Right ventricle myocardium superior (tissue), 1 donor: ENCODE data around the gene PTPRG. TPM values are rescaled to one million over a fixed set of nuclear protein-coding genes. Genes with fewer than 3 reads are reported as not detected.
"Not testable (repeated sequence)": the region's sequence is repeated elsewhere in the genome, so short reads cannot be mapped to it uniquely, and the experiment has no call there.

Experiments used
- ATAC-seq: fragments of 200-7000 bp; cut with Tn5 transposase; one replicate; pipeline ENCODE4 v1.9.1; 2020; ENCODE audit warnings: mild to moderate bottlenecking; ENCODE audit not compliant: poor library complexity
- DNase-seq: peaks from one replicate; pipeline ENCODE4 v3.0.0-alpha.2; 2020
- intact Hi-C: fragments of 100-400 bp; cut with DNase I; formaldehyde crosslinking; loops from one replicate; pipeline ENCODE4 v1.11.2; 2022
- total RNA-seq: library from RNA; stranded (reverse); fragmentation: NEBNext Ultra II Directional; extraction: Animal tissue kit (Norgen Biotek cat#: 25700); gene quantifications from one replicate; pipeline ENCODE4 v1.2.1, GENCODE V29; 2021
- donor health status: DM: no; HTN: yes; CAD: no; lungs with severe emphysema.

The PTPRG gene
- total RNA-seq, 1 donor from 2014 or later: 29.7 TPM

DNA sequence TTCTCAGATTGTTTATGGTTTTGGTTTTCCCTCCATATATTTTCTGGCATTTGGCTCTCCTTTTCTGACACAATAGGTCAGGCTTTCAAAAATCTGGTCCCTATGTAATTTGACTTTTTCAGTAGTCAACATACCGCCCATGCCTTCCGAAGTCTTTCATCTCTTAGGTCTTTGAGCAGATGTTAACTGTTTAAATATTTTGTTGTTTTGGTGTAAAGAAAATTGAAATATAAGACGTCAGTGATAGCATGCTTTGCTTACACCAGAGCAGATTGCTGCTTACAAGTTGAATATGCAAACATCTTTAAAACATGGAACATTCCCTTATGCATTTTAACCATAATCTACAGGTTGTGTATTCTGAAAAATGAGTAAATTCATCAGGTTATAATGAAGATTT lies 233.0 kb downstream of the PTPRG start:
- DNase-seq (no peak), ATAC-seq (no peak)
- intact Hi-C loops: no loop called here

- intact Hi-C loops: no loop called here
- no peak for ATAC-seq
- no peak for DNase-seq
These were observed 233.6 kb downstream of the PTPRG start for GRCh38 chr3:61794961-61795360.

GRCh38 chr3:61796088-61796680 lies 234.8 kb downstream of the PTPRG start:
- intact Hi-C loops: no loop called here

DNA sequence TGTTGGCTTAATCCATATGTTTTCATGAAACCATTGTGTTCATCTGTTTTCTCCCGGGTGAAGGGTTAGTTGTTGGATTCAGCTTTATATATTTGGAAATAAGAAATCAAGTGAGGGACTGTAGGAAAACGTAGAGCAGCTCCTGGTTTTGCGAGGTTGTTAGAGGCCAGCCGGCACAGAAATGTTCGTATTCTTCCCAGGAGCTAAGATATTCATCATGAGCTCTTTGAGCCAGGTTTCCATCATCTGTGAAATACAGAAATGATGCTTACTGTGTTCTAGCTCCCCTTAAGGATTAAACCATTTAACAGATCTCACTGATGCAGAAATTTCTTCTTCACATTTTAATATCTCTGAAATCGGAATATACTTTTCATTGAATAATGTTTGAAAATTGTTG lies 235.5 kb downstream of the PTPRG start:
- intact Hi-C loops: no loop called here
- DNase-seq (no peak), ATAC-seq (no peak)

More at GRCh38 chr3:61796088-61796680, 234.8 kb downstream of the PTPRG start:
- DNase-seq (no peak), ATAC-seq (peak; percentile 32)

- intact Hi-C loops: no loop called here
- ATAC-seq (no peak), DNase-seq (no peak)
These were observed 241.4 kb downstream of the PTPRG start for GRCh38 chr3:61802772-61803171.

DNA sequence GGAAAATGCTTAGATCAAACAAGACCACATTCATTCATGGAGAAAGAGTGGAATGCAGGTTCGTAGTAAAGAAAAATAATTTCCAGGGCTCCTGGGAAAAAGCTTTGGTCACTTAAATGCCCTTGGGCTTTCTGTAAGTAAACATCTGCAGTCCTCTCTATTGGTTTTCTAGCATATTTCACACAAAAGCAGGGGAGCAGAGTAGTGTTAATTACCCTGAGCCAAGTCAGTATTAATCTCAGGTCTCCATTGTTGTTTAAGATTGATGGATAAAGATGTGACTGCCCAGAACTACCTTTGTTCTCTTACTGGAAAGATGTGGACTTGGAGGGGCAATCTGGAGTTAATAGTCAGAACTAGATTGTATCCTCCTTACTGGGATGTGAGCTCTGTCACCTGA lies 242.6 kb downstream of the PTPRG start:
- no peak for DNase-seq
- intact Hi-C loops: no loop called here
- ATAC-seq: no peak

GRCh38 chr3:61804782-61805181 lies 243.4 kb downstream of the PTPRG start:
- ATAC-seq (no peak), DNase-seq (no peak)
- intact Hi-C loops: loop anchor here (5.0 kb wide), 1 partner anchor 242 kb away; the partner anchor contains the start of gene PTPRG

GRCh38 chr3:61805510-61806080 lies 244.2 kb downstream of the PTPRG start:
- ATAC-seq (no peak), DNase-seq (no peak)
- intact Hi-C loops: loop anchor here (5.0 kb wide), 1 partner anchor 243 kb away; the partner anchor contains the start of gene PTPRG

GRCh38 chr3:61806810-61807209 lies 245.4 kb downstream of the PTPRG start:
- ATAC-seq: no peak
- intact Hi-C loops: loop anchor here (5.0 kb wide), 1 partner anchor 245 kb away; the partner anchor contains the start of gene PTPRG
- no peak for DNase-seq

DNA sequence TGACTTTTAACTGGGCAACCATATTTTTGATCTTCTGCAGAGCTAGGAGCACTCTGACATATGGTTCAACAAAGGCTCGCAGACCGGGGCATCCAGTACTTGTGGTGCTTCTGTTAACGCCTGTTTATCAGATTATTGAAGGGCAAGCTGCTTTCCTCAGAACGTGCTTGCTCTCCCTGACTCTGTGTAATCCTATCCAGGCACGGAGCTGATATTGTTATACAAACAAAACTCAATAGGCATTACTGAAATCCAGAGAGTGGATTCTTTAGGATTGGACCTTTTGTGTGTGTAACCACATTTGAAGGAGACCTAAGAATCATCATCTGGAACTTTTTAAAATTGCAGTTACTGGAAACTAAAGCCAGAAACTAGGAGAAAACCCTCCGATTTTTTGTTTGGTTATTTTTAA lies 246.5 kb downstream of the PTPRG start:
- intact Hi-C loops: loop anchor here (5.0 kb wide), 1 partner anchor 246 kb away; the partner anchor contains the start of gene PTPRG
- peak; percentile 61 for ATAC-seq

GRCh38 chr3:61808526-61808925 lies 247.2 kb downstream of the PTPRG start:
- intact Hi-C loops: loop anchor here (5.0 kb wide), 1 partner anchor 246 kb away; the partner anchor contains the start of gene PTPRG
- DNase-seq (peak; percentile 76), ATAC-seq (peak; percentile 63)

More for the DNA sequence above, 246.5 kb downstream of the PTPRG start:
- DNase-seq: no peak

DNA sequence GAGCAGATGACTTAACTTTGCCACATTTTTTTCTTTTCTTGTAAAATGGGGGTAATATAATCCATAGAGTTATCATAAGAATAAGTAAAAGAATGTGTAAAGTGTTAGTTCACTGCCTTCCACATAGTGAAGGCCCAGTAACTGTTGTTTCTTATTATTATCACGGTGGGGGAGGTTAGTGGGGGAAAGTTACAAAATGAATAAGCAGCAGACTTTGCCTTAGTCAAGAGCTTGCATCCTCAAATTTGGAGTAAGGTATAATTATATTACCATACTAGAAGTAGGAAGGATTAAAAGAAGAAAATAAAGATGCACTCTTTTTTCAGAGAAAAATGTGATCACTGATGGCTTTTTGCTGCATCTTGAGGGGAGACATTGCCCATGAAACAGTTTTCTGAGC lies 247.6 kb downstream of the PTPRG start:
- no peak for DNase-seq
- ATAC-seq: no peak
- intact Hi-C loops: loop anchor here (5.0 kb wide), 1 partner anchor 247 kb away; the partner anchor contains the start of gene PTPRG

DNA sequence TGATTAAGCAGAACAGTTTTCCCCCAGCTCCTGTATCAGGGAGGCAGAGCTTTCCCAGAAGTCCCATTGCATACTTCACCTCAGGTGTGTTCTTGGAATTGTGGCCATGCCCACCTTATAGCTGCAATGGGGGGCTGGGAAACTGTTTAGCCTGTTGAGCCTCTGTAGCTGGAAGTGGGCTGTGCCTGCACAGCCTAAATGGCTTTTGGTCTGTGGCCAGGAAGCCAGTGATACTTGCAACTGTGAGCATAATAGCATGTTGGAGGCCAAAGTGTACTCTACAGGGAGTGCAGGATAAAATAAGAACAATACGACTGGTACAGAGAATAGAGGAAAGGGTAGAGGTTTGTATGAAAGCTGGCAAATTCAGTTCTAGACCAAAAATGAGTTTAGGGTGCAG lies 248.5 kb downstream of the PTPRG start:
- intact Hi-C loops: loop anchor here (5.0 kb wide), 1 partner anchor 248 kb away; the partner anchor contains the start of gene PTPRG
- ATAC-seq (peak; percentile 79), DNase-seq (peak; percentile 73)

- ATAC-seq: no peak
- intact Hi-C loops: no loop called here
These were observed 249.7 kb downstream of the PTPRG start for GRCh38 chr3:61810953-61811497.

DNA sequence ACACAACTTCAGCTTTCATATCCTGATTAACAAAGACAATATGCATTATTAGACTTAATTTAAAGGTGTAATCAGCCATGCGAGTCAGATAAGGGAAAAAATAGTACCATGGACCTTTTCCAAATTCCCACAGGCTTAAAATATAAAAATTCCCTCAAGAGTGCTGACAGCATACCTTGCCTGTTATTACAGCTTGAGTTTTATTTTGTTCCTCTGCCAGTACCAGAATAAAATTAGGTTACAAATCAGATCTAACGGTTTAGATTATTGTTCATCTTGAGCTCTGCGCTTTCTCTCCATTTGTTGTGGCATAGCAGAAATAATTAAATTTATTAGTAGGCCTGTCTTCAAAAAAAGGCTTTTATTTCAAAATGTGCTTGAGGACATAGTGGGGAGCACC lies 250.3 kb downstream of the PTPRG start:
- ATAC-seq: peak; percentile 16
- intact Hi-C loops: no loop called here
- no peak for DNase-seq

More at GRCh38 chr3:61810953-61811497, 249.7 kb downstream of the PTPRG start:
- DNase-seq: no peak

- intact Hi-C loops: no loop called here
- no peak for DNase-seq
- ATAC-seq: no peak
These were observed 250.7 kb downstream of the PTPRG start for GRCh38 chr3:61812085-61812484.

- ATAC-seq (no peak), DNase-seq (no peak)
- intact Hi-C loops: no loop called here
These were observed 251.1 kb downstream of the PTPRG start for GRCh38 chr3:61812517-61812916.

- DNase-seq (no peak), ATAC-seq (no peak)
- intact Hi-C loops: no loop called here
These were observed 252.3 kb downstream of the PTPRG start for GRCh38 chr3:61813636-61814035.

DNA sequence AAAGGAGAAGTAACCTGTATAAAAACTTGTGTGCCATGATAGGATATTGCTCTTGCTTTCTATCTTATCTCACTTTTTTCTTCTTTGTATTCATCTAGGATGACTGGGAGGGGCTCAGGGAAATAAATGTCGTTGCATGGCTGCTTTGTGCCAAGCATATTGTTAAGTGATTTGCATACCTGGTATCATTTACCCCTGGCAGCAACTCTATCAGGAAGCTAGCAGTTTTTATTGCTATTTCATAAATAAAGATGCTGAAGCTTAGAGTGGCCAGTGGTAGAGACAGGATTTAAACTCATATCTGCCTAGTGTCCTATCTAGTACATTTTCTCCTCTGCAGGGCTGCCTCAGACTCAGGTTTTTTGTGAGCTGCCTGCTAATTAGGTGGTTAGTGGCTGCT lies 253.3 kb downstream of the PTPRG start:
- intact Hi-C loops: no loop called here
- DNase-seq: no peak
- ATAC-seq: no peak

DNA sequence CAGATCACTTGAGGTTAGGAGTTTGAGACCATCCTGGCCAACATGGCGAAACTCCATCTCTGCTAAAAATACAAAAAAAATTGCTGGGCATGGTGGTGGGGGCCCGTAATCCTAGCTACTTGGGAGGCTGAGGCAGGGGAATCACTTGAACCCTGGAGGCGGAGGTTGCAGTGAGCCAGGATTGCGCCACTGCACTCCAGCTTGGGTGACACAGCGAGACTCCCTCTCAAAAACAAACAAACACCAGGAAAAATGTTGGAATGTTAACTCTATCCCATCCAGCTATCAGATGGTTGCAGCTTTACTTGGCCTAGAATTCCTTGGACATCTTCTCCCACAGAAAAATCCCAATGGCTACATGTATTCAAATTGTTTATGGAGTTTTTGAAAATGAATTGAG lies 254.9 kb downstream of the PTPRG start:
- DNase-seq, intact Hi-C loops, ATAC-seq: not testable (repeated sequence)
